ENCODE results near the gene ZRANB1. TPM values are rescaled to one million over a fixed set of nuclear protein-coding genes. Genes with fewer than 3 reads are reported as not detected.

The ZRANB1 gene
- total RNA-seq, 2 donors from 2014 or later: 15.0 to 16.0 TPM

DNA sequence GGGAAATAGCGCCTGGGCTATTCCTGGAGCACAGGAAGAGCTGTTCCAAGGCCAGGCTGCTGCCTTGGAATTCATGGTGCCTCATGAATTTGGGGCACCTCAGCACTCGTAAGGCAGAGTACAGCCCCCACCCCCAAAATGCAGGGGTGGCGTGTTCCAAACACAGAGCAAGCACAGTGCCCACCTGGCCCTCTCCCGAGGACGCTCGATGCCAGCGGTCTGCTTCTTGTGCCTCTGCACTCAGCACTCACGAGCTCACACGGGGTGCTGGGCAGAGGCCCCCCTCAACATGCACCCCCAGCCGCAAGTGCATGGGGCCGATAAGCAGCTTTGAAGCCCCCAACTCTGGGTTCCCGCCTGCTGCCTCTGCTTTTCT is 60.1 kb downstream of the ZRANB1 start:
- Mint-ChIP-seq H3K36me3 (ENCODE audit: insufficient read depth in 2 of 2) (no peaks in the 10 kb centered on the region), H3K27ac (no peak overlapping the region), H3K4me3 (no peak overlapping the region), H3K4me1 (ENCODE audit: low read depth) (no peaks in the 10 kb centered on the region), H3K27me3 (ENCODE audit: low read depth) (no peaks in the 10 kb centered on the region), H3K9me3 (no peaks in the 10 kb centered on the region)
- DNase-seq: no peak
- no peak for ATAC-seq (replicated peaks in 1 of 2)

DNA sequence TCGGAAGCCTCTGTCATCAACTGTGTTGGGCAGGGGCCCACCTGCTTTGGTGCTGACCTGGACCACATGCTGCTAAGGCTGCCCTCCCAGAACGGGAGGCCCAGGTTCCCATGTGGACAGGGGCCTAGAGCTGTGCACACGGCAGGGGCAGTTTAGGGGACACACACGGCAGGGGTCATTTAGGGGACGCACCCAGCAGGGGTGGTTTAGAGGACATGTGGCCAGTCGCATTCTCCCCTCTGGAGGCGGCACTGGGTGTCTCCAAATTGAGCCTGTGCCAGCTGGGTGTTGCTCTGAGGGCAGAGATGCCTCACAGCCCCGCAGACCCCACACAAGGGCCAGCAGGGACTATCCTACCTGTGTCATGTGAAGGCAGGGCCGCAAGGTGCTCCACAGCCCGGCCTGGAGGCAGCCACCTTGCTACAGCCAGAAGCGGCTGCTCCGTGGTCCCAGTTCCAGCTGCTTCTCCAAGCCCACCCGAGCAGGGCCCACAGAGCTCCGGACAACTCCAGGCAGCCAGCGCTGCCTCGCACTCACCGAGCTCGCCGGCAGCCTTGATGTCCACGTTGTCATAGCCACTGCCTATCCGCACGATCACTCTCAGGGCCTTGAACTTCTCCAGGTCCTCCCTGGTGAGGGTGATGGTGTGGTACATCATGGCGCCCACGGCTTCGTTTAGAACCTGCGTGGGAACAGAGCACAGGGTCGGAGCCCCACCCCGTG is 60.7 kb downstream of the ZRANB1 start:
- no peaks in the 10 kb centered on the region for H3K27me3 Mint-ChIP-seq (ENCODE audit: low read depth)
- H3K4me1 Mint-ChIP-seq (ENCODE audit: low read depth): no peaks in the 10 kb centered on the region
- H3K9me3 Mint-ChIP-seq: no peaks in the 10 kb centered on the region
- no peaks in the 10 kb centered on the region for H3K36me3 Mint-ChIP-seq (ENCODE audit: insufficient read depth in 2 of 2)
- H3K27ac Mint-ChIP-seq: no peak overlapping the region
- no peak for DNase-seq
- ATAC-seq (replicated peaks in 1 of 2): no peak
- no peak overlapping the region for H3K4me3 Mint-ChIP-seq

DNA sequence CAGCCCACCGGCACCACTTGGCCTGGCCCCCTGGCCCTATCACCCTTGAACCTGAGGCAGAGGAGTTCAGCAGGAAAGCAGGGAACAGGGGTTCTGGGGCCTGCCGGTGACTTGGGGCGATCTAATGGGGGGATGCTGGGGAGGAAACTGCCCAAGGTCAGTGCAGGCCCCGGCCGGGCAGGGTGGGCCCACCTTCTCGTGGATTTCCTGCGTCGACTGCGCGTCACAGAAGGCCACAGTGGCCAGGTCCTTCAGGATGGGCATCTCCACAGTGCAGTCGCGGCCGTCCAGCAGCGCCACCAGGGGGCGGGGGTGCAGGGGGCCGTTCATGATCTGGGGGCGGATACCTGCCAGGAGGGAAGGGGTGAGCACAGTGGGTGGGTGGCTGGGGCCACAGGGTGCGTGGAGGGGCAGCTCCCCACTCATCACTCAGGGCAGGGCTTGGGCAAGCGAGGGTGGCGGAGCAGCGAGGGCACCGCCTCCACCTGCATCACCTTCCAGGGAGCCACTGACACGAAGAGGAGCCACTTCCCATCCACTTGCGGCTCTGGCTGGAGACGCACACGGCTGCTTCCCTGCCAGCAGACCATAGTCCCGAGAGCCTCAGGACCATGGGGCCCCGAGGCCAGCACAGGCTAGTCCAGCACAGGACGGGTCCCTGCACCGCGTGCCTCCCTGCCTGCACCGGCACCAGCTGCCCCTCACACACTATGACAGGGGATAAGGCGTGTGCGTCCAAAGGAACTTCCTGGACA is 61.4 kb downstream of the ZRANB1 start:
- Mint-ChIP-seq H3K9me3 (no peaks in the 10 kb centered on the region), H3K36me3 (ENCODE audit: insufficient read depth in 2 of 2) (no peaks in the 10 kb centered on the region), H3K27ac (no peak overlapping the region), H3K27me3 (ENCODE audit: low read depth) (no peaks in the 10 kb centered on the region), H3K4me1 (ENCODE audit: low read depth) (no peaks in the 10 kb centered on the region), H3K4me3 (no peak overlapping the region)
- DNase-seq (no peak), ATAC-seq (replicated peaks in 1 of 2) (peak in 1 of 2 donors; percentile 6)

DNA sequence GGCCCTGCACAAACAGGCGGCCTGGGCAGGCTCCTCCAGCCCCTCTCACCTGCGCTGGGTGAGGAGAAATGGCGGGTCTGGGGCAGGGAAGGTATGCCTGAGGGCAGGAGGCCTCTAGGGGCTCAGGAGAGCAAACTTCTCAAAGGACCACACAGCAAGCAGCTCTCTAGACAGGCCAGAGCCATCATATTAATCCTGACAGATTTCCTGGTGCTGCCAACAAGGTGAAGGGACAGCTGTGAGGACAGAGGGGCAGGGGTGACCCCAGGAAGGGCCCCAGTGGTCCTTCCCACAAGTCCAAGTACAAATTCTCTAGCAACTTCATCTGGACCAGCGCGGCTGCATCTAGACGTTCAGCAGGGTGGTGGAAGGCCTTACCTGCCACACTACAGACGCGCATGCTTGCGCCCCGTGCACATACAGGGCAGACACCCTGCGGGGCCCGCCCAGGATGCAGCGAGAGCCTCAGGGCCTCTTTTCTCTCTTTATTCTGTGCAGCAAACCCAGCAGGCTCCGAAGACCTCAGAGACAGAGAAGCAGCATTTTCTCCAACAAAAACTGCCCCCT is 62.1 kb downstream of the ZRANB1 start:
- H3K9me3 Mint-ChIP-seq: no peaks in the 10 kb centered on the region
- ATAC-seq (replicated peaks in 1 of 2) (no peak), DNase-seq (no peak)
- no peak overlapping the region for H3K4me3 Mint-ChIP-seq
- H3K27me3 Mint-ChIP-seq (ENCODE audit: low read depth): no peaks in the 10 kb centered on the region
- no peak overlapping the region for H3K27ac Mint-ChIP-seq
- H3K4me1 Mint-ChIP-seq (ENCODE audit: low read depth): no peaks in the 10 kb centered on the region
- H3K36me3 Mint-ChIP-seq (ENCODE audit: insufficient read depth in 2 of 2): no peaks in the 10 kb centered on the region

DNA sequence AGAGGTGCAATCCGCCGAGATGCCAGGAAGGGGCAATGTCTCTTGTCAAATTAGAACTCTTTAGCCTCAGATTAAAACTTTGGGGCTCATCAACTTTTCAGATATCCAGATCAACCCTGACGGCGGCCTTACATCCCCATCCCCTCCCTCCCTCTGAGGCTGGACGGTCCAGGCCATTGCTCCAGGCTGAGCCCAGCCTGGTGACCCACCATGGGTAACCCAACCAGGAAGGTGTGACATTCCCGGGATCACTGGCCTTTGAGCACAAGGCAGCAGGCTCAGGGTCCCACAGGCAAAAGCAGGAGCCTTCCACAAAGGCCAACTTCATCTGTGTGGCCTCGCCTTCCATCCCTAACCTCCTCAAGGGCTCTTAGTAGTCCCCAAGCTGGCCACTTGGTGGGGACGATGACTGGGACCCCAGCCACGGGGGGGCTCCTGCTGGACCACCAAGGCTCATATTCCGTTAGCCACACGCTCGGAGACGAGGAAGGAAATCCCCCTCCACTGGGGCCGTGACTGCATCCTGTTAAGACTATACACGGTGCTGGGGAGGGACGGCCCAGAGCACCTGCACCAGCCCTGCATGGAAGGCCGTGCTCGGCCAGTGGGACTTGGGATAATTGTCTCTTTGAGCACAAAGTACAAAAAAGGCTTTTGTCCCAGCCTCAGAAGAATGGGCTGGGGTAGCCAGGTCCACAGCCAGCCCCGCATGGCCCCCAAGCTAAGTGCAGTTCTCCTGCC is 62.8 kb downstream of the ZRANB1 start:
- no peak for DNase-seq
- Mint-ChIP-seq H3K4me3 (no peak overlapping the region), H3K4me1 (ENCODE audit: low read depth) (no peaks in the 10 kb centered on the region), H3K9me3 (no peaks in the 10 kb centered on the region), H3K36me3 (ENCODE audit: insufficient read depth in 2 of 2) (no peaks in the 10 kb centered on the region), H3K27ac (no peak overlapping the region), H3K27me3 (ENCODE audit: low read depth) (no peaks in the 10 kb centered on the region)
- ATAC-seq (replicated peaks in 1 of 2): no peak

DNA sequence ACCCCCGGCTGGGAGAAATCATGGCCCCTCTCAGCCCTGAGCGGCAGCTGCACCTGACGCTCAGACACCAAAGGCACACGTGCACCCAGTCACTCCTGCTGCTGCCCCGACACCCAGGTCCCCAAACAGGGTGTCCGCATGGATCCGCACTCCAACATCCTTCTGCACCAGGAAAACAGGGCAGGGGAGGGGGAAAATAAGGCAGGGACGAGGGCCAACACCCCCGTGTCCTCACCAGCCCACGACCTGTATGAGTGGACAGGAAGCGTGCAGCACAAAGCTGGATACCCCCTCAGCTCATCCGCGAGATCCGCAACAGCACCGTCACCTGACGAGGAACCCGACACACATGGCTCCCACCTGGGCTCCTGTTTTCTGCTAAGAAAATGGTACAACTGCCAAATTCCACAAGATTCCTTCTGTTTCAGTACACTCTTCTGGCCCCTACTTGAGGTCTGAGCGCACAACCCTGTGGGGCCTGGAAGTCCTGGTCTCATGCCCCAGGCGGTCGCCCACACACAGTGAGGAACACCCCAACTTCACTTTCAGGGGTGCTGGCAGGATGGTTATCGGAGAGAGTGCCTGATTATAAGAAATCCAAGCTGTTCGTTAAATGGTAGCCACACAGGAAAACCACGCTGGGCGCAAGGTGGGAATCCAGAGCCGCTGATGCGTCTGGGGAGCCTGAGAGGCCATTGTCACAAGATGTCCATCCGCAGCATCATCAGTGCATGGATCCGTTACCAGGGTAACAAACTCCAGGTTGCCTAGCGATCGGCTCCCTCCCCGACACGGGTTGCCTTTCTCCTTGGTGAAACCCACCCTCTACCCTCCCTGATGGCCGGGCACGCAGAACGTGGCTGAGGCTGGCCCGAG is 63.6 kb downstream of the ZRANB1 start:
- Mint-ChIP-seq H3K27ac (no peak overlapping the region), H3K4me3 (no peak overlapping the region), H3K9me3 (no peaks in the 10 kb centered on the region), H3K27me3 (ENCODE audit: low read depth) (no peaks in the 10 kb centered on the region), H3K36me3 (ENCODE audit: insufficient read depth in 2 of 2) (no peaks in the 10 kb centered on the region), H3K4me1 (ENCODE audit: low read depth) (no peaks in the 10 kb centered on the region)
- DNase-seq (no peak), ATAC-seq (replicated peaks in 1 of 2) (no peak)

DNA sequence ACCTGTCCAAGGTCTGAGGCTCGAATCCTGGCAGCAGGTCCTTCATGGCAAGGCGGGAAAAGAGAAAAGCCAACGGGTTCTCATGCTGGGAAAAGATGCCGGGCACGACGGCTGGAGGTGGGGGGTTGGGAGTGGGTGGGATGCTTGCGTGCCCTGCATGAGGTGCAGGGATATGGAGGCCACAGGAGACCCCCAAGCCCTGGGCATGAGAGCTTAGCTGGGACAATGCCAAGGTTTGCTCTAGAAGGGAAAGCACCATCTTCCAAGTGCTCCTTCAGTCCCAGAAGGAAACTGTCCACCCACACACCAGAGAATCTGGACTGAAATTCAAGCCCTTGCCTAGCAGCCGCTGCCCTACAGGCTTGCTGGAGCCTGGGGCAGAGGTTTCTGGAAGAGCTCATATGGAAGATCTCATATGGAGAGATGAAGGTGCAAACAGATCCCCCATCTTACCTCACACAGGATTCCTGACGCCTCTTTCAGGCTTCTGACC is 64.3 kb downstream of the ZRANB1 start:
- Mint-ChIP-seq H3K27me3 (ENCODE audit: low read depth) (no peaks in the 10 kb centered on the region), H3K27ac (no peak overlapping the region), H3K36me3 (ENCODE audit: insufficient read depth in 2 of 2) (no peaks in the 10 kb centered on the region), H3K4me1 (ENCODE audit: low read depth) (no peaks in the 10 kb centered on the region), H3K9me3 (no peaks in the 10 kb centered on the region), H3K4me3 (no peak overlapping the region)
- no peak for ATAC-seq (replicated peaks in 1 of 2)
- no peak for DNase-seq

DNA sequence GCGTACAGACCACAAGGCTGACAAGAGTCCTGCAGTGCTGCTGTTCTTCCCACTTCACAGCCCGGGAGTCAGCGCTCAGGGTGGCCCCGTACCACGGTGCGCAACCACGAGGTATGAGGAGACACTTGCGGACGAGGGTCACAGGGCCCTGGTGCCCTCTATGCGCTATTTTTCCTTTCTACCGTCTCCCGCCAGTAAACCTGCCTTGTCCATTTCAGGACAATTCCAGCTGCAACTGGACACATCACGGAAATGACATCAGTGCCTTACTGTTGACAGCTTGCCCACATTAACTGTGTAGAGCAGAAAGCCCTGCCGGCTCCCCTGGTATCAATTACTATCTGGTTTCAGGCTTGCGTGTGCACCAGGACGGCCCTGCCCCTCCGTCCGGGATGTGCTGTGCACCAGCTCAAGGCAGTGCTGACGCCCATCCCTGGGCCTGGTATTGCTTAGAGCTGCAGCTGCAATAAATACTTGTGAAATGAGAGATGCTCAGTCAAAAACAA is 65.1 kb downstream of the ZRANB1 start:
- H3K36me3 Mint-ChIP-seq (ENCODE audit: insufficient read depth in 2 of 2): no peaks in the 10 kb centered on the region
- ATAC-seq (replicated peaks in 1 of 2) (no peak), DNase-seq (no peak)
- no peak overlapping the region for H3K27ac Mint-ChIP-seq
- H3K27me3 Mint-ChIP-seq (ENCODE audit: low read depth): no peaks in the 10 kb centered on the region
- H3K4me1 Mint-ChIP-seq (ENCODE audit: low read depth): no peaks in the 10 kb centered on the region
- H3K9me3 Mint-ChIP-seq: no peaks in the 10 kb centered on the region
- H3K4me3 Mint-ChIP-seq: no peak overlapping the region

DNA sequence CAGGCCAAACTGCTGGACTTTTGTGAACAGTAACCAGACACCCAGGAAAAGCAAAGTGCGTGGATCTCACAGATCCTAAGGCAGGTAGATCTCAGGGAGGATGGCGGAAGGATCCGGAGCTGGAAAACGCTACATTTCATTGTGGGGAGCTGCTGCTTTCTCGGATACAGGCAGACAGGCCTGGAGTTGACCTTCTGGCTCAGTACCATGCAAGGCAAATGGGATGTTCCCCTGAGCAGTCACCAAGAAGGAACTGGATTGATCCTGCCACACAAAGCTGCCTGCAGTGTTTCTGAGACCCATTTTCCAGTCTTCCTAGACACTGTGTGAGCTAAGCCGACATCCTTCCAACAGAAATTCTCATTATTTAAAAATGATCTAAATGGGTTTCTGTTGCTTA is 65.5 kb downstream of the ZRANB1 start:
- Mint-ChIP-seq H3K9me3 (no peaks in the 10 kb centered on the region), H3K27me3 (ENCODE audit: low read depth) (no peaks in the 10 kb centered on the region), H3K4me1 (ENCODE audit: low read depth) (no peaks in the 10 kb centered on the region), H3K4me3 (no peak overlapping the region), H3K36me3 (ENCODE audit: insufficient read depth in 2 of 2) (no peaks in the 10 kb centered on the region), H3K27ac (no peak overlapping the region)
- ATAC-seq (replicated peaks in 1 of 2) (no peak), DNase-seq (no peak)

DNA sequence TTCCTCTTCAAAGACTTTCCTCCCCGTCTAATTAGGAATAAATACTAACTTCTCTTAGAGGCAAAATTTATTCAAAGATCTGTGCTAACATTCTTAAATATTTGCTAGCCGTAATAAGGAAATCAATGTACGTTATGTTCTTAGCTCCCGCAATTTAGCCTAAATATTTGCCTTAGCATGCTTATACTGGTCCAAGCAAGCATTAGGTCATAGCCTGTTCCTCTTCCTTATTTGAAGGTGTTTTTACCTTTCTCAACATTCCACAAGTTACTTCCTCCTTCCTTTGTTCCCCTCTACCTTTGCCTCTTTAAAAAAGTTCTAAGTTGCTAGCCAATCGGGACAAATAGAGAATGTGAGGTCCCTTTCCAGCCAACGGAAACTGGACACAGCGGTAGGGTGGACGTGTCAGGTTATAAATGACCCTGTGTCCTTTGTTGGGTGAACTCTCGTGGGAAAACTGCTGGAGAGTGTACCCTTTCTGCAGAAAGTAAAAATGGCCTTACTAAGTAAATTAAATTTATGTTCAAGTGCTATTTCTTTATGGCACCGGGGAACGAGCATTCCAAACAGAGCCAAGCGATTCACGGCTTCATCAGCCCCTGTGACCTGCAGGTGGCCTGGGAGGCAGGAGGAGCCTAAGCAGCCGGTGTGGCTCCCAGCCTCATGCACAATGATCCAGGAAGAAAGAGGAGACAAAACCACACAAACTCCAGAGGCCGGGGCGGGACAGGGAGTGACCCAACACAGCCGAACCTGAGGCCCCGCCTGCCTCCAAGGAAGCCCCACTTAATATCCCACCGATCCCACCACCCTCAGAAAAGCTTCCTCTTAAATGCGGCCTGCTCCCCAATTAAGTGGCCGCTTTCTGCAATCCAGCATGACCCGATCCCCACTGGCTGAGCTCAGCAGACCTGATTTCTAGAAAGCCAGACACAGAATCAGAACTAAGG is 67.0 kb downstream of the ZRANB1 start:
- Mint-ChIP-seq H3K4me3 (no peak overlapping the region), H3K27me3 (ENCODE audit: low read depth) (peaks cover 3% of the 10 kb centered on the region), H3K9me3 (no peaks in the 10 kb centered on the region), H3K36me3 (ENCODE audit: insufficient read depth in 2 of 2) (no peaks in the 10 kb centered on the region), H3K4me1 (ENCODE audit: low read depth) (no peaks in the 10 kb centered on the region), H3K27ac (no peak overlapping the region)
- DNase-seq (no peak), ATAC-seq (replicated peaks in 1 of 2) (no peak)

DNA sequence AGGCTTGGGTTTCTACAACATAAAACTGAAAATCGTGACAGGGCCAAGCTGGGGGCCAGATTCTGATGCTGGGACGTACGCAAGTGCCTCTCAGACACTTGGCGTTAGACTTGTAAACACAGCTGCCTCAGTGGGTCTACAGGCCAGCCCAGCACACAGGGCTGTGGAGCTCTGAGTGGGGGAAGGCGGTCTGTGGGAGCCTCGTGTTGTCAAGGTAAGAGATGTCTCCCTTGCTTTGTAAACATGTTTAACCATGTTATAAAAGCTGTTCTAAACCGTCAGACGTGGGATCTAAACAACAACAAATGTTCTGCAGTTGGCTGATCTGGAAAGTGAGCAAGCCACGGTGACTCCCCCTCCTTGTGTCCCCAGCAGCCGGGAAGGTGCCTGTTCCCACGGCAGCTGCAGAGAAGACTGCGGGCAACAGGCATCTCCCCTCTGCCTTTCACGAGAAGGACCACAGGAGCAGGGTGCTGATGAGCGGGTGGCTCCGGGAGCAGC is 67.8 kb downstream of the ZRANB1 start:
- peaks cover 6% of the 10 kb centered on the region for H3K27me3 Mint-ChIP-seq (ENCODE audit: low read depth)
- no peaks in the 10 kb centered on the region for H3K36me3 Mint-ChIP-seq (ENCODE audit: insufficient read depth in 2 of 2)
- no peaks in the 10 kb centered on the region for H3K4me1 Mint-ChIP-seq (ENCODE audit: low read depth)
- H3K9me3 Mint-ChIP-seq: no peaks in the 10 kb centered on the region
- ATAC-seq (replicated peaks in 1 of 2): no peak
- H3K27ac Mint-ChIP-seq: no peak overlapping the region
- DNase-seq: no peak
- no peak overlapping the region for H3K4me3 Mint-ChIP-seq
